ENCODE measurements around the gene PUS1.
"Not testable (repeated sequence)": the region's sequence is repeated elsewhere in the genome, so short reads cannot be mapped to it uniquely, and the experiment has no call there.

DNA sequence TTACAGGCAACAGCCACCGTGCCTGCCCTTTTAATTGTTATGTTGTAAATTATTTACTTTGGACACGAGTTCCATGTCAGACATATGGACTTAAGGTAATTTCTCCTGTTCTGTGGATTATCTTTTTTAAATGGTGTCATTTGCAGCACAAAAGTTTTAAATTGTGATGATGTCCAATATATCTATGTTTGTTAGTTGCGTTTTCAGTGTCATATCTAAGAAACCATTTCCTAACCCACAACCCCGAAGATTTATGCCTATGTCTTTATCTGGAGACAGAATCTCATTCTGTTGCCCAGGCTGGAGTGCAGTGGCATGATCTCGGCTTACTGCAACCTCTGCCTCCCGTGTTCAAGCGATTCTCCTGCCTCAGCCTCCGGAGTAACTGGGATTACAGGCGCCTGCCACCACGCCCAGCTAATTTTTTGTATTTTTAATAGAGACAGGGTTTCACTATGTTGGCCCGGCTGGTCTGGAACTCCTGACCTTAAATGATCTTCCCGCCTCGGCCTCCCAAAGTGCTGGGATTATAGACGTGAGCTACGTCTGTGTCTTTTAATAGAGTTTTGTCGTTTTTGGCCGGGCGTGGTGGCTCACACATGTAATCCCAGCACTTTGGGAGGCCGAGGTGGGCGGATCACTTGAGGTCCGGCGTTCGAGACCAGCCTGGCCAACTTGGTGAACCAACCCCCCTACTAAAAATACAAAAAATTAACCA is 19.8 kb downstream of the PUS1 start:
- TF ChIP-seq, protein P1, sequence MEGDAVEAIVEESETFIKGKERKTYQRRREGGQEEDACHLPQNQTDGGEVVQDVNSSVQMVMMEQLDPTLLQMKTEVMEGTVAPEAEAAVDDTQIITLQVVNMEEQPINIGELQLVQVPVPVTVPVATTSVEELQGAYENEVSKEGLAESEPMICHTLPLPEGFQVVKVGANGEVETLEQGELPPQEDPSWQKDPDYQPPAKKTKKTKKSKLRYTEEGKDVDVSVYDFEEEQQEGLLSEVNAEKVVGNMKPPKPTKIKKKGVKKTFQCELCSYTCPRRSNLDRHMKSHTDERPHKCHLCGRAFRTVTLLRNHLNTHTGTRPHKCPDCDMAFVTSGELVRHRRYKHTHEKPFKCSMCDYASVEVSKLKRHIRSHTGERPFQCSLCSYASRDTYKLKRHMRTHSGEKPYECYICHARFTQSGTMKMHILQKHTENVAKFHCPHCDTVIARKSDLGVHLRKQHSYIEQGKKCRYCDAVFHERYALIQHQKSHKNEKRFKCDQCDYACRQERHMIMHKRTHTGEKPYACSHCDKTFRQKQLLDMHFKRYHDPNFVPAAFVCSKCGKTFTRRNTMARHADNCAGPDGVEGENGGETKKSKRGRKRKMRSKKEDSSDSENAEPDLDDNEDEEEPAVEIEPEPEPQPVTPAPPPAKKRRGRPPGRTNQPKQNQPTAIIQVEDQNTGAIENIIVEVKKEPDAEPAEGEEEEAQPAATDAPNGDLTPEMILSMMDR (conservative IDR thresholded peaks at IDR 0.05; ENCODE audit: low read length) = not testable (repeated sequence)
- not testable (repeated sequence) for TF ChIP-seq EZH2phosphoT487 (IDR thresholded peaks at IDR 0.05; ENCODE audit: borderline replicate concordance, low read depth, low read length)
